ENCODE results near the gene FUT7. TPM values are rescaled to one million over a fixed set of nuclear protein-coding genes. Genes with fewer than 3 reads are reported as not detected.

Gene FUT7
- total and polyA plus RNA-seq, 9 of the 15 experiments (the other 6 are each of a cell fraction or from before 2014, with no cell fraction given): not detected

DNA sequence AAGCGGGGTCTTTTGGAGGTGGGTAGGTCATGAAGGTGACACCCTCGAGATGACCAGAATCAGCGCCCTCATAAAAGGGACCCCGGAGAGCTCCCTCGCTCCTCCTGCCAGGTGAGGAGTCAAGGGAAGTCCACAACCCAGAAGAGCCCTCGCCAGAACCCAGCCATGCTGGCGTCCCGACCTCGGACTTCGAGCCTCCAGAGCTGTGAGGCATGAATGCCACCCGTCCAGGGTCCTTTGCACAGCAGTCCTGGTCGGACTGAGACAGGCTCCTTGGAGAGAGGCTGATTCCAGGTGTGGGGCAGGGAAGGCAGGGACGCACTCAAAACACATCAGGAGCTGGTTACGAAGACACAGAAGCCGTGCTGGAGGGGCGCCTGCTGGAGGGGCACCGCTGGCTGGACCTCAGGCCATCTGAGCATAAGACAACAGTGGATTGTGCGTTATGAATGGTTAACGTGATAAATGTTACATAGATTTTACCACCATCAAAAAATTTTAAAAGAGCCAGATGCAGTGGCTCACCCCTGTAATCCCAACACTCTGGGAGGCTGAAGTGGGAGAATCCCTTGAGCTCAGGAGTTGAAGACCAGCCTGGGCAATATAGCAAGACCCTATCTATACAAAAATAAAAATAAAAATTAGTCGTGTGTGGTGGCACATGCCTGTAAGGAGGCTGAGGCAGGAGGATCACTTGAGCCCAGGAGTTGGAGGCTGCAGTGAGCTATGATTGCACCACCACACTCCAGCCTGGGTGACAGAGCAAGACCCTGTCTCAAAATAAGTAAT, 29.8 kb downstream of the FUT7 start:
- intact Hi-C loops (cut with micrococcal nuclease): no loop called here

More for the DNA sequence above, 29.8 kb downstream of the FUT7 start:
- peak overlapping the region in 1 of 2 experiments; percentile 72; a peak in 2 of 4 replicates for H3K9ac ChIP-seq (ENCODE audit: insufficient read depth in 1 of 2, low read depth in 2 of 2, low read length in 2 of 2)
- H4K20me1 ChIP-seq (replicated peaks; ENCODE audit: control insufficient read depth, insufficient read depth, low read length): no peaks in the 10 kb centered on the region
- no TSS peak for BruUV-seq (replicated peaks)
- no peaks in the 10 kb centered on the region for H3K9me1 ChIP-seq (ENCODE audit: control insufficient read depth, insufficient read depth, low read length)
- no peaks in the 10 kb centered on the region for H3K79me2 ChIP-seq (ENCODE audit: control insufficient read depth, insufficient read depth, low read length)
- 44% methylated on average over 18 of the region's 20 CpGs for WGBS (ENCODE audit: insufficient coverage, low coverage, missing lambda C conversion rate)
- FAIRE-seq: no peak
- H2AFZ ChIP-seq (ENCODE audit: low read depth, low read length): no peak overlapping the region
- ChIA-PET CTCF (ENCODE audit: low intra/inter-chr PET ratio) (no interaction called here), POLR2A (interaction anchor here (0.6 to 1.3 kb wide), 3 partner anchors 10 to 240 kb away, joined by 3 to 5 read pairs (median 3); partner anchors contain the start of gene PAXX)
- H3K4me3 ChIP-seq: no peak overlapping the region
- no peaks in the 10 kb centered on the region for H3K36me3 ChIP-seq (ENCODE audit: control insufficient read depth, insufficient read depth, low read length)
- no peak for TF ChIP-seq HMG20A (CRISPR knock-in tag; conservative IDR thresholded peaks at IDR 0.05)
- TF ChIP-seq U2AF1 (optimal IDR thresholded peaks at IDR 0.05; ENCODE audit: low read depth, low read length): no peak
- no peak for TF ChIP-seq TGIF2 (CRISPR knock-in tag; IDR thresholded peaks at IDR 0.05)
- no peak for TF ChIP-seq ZNF239 (CRISPR knock-in tag; IDR thresholded peaks at IDR 0.05)
- no peak for TF ChIP-seq EZH2 (IDR thresholded peaks at IDR 0.05; ENCODE audit: borderline replicate concordance, low read depth, low read length)
- H3K4me2 ChIP-seq (ENCODE audit: insufficient read depth, low read length): no peak overlapping the region
- no peak for DNase-seq (ENCODE audit: extremely low read depth in 1 of 4, low spot score in 3 of 4)
- H3K27ac ChIP-seq (ENCODE audit: extremely low read depth, low read depth, low read length): no peak overlapping the region
- no peak for ATAC-seq
- 0 out of 2 replicates have a peak, but pooled peaks cover 1% of the 10 kb centered on the region for H3K9me3 ChIP-seq (replicated peaks; ENCODE audit: control insufficient read depth, insufficient read depth, low read depth, low read length)
- no peaks in the 10 kb centered on the region for H3K27me3 ChIP-seq (ENCODE audit: control insufficient read depth in 2 of 2, insufficient read depth in 2 of 2, low read length in 2 of 2)
- in situ Hi-C loops (cut with MboI): no loop called here
- H3K4me1 ChIP-seq (replicated peaks in 1 of 2; ENCODE audit: control insufficient read depth in 2 of 2, insufficient read depth in 2 of 2, low read length in 2 of 2): peaks cover 8 to 34% of the 10 kb centered on the region in 2 experiments; a peak in 3 of 5 replicates
